ENCODE data around the gene ENPP1. TPM values are rescaled to one million over a fixed set of nuclear protein-coding genes. Genes with fewer than 3 reads are reported as not detected.

Gene ENPP1
- polyA plus RNA-seq, 6 donors from 2014 or later, result 0.33 to 1.3 (median 0.75) TPM; not detected in 1

GRCh38 chr6:131770776-131771175 is 37.0 kb upstream of the ENPP1 start:
- H3K27me3 Mint-ChIP-seq, result peaks cover 25 to 33% (median 33%) of the 10 kb centered on the region in 3 donors
- H3K9me3 Mint-ChIP-seq, result peaks cover 0 to 2% (median 0%) of the 10 kb centered on the region in 7 donors
- peak overlapping the region in 1 of 6 donors; percentile 28 for H3K27ac Mint-ChIP-seq
- DNase-seq (no peak), ATAC-seq (ENCODE audit: low read depth in 2 of 2) (no peak)
- H3K4me3 Mint-ChIP-seq, result no peak overlapping the region
- no peaks in the 10 kb centered on the region for H3K36me3 Mint-ChIP-seq
- peaks cover 0 to 7% (median 0%) of the 10 kb centered on the region in 3 donors for H3K4me1 Mint-ChIP-seq

- ATAC-seq (ENCODE audit: low read depth in 2 of 2) (no peak), DNase-seq (no peak)
- H3K4me3 Mint-ChIP-seq, result no peak overlapping the region
These were observed 34.4 kb upstream of the ENPP1 start for GRCh38 chr6:131773284-131773950.

GRCh38 chr6:131775886-131776285 is 31.9 kb upstream of the ENPP1 start:
- no peak overlapping the region for H3K27ac Mint-ChIP-seq
- ATAC-seq (ENCODE audit: low read depth in 2 of 2), result no peak
- no peak overlapping the region for H3K4me3 Mint-ChIP-seq
- peaks cover 0 to 1% (median 0%) of the 10 kb centered on the region in 7 donors for H3K9me3 Mint-ChIP-seq
- H3K27me3 Mint-ChIP-seq, result peaks cover 8 to 26% (median 11%) of the 10 kb centered on the region in 3 donors
- no peak for DNase-seq
- no peaks in the 10 kb centered on the region for H3K4me1 Mint-ChIP-seq
- no peaks in the 10 kb centered on the region for H3K36me3 Mint-ChIP-seq

More at GRCh38 chr6:131773284-131773950, 34.4 kb upstream of the ENPP1 start:
- peaks cover 0 to 7% (median 0%) of the 10 kb centered on the region in 3 donors for H3K4me1 Mint-ChIP-seq
- H3K9me3 Mint-ChIP-seq, result peaks cover 0 to 2% (median 0%) of the 10 kb centered on the region in 7 donors
- no peak overlapping the region for H3K27ac Mint-ChIP-seq
- H3K36me3 Mint-ChIP-seq, result no peaks in the 10 kb centered on the region
- peaks cover 18 to 32% (median 23%) of the 10 kb centered on the region in 3 donors for H3K27me3 Mint-ChIP-seq

GRCh38 chr6:131776985-131777384 is 30.8 kb upstream of the ENPP1 start:
- Mint-ChIP-seq H3K27me3 (peaks cover 5 to 22% (median 6%) of the 10 kb centered on the region in 3 donors), H3K36me3 (no peaks in the 10 kb centered on the region), H3K4me3 (no peak overlapping the region), H3K27ac (no peak overlapping the region), H3K4me1 (no peaks in the 10 kb centered on the region), H3K9me3 (peaks cover 0 to 2% (median 0%) of the 10 kb centered on the region in 7 donors)
- no peak for ATAC-seq (ENCODE audit: low read depth in 2 of 2)
- no peak for DNase-seq

- no peak overlapping the region for H3K4me3 Mint-ChIP-seq
- H3K4me1 Mint-ChIP-seq, result no peaks in the 10 kb centered on the region
- H3K27me3 Mint-ChIP-seq, result peaks cover 0 to 16% (median 12%) of the 10 kb centered on the region in 3 donors
- H3K36me3 Mint-ChIP-seq, result no peaks in the 10 kb centered on the region
- no peak for DNase-seq
- no peak for ATAC-seq (ENCODE audit: low read depth in 2 of 2)
- H3K9me3 Mint-ChIP-seq, result peaks cover 0 to 2% (median 0%) of the 10 kb centered on the region in 7 donors
- H3K27ac Mint-ChIP-seq, result no peak overlapping the region
These were observed 29.7 kb upstream of the ENPP1 start for GRCh38 chr6:131778169-131778568.

GRCh38 chr6:131779304-131779703 is 28.5 kb upstream of the ENPP1 start:
- H3K9me3 Mint-ChIP-seq, result peaks cover 0 to 2% (median 0%) of the 10 kb centered on the region in 7 donors
- DNase-seq, result no peak
- no peak overlapping the region for H3K4me3 Mint-ChIP-seq
- H3K4me1 Mint-ChIP-seq, result no peaks in the 10 kb centered on the region
- no peak for ATAC-seq (ENCODE audit: low read depth in 2 of 2)
- H3K27me3 Mint-ChIP-seq, result peaks cover 9 to 20% (median 19%) of the 10 kb centered on the region in 3 donors
- no peaks in the 10 kb centered on the region for H3K36me3 Mint-ChIP-seq
- no peak overlapping the region for H3K27ac Mint-ChIP-seq

- ATAC-seq (ENCODE audit: low read depth in 2 of 2), result no peak
- no peak overlapping the region for H3K4me3 Mint-ChIP-seq
- peaks cover 0 to 5% (median 2%) of the 10 kb centered on the region in 7 donors for H3K9me3 Mint-ChIP-seq
- peaks cover 16 to 21% (median 18%) of the 10 kb centered on the region in 3 donors for H3K27me3 Mint-ChIP-seq
- no peaks in the 10 kb centered on the region for H3K4me1 Mint-ChIP-seq
- DNase-seq, result no peak
- H3K27ac Mint-ChIP-seq, result no peak overlapping the region
- H3K36me3 Mint-ChIP-seq, result no peaks in the 10 kb centered on the region
These were observed 27.2 kb upstream of the ENPP1 start for GRCh38 chr6:131780600-131780999.

GRCh38 chr6:131781687-131782086 is 26.1 kb upstream of the ENPP1 start:
- no peaks in the 10 kb centered on the region for H3K4me1 Mint-ChIP-seq
- ATAC-seq (ENCODE audit: low read depth in 2 of 2) (no peak), DNase-seq (no peak)
- peaks cover 0 to 9% (median 2%) of the 10 kb centered on the region in 7 donors for H3K9me3 Mint-ChIP-seq
- no peak overlapping the region for H3K4me3 Mint-ChIP-seq
- H3K27ac Mint-ChIP-seq, result peak overlapping the region in 1 of 6 donors; percentile 0
- no peaks in the 10 kb centered on the region for H3K36me3 Mint-ChIP-seq
- peaks cover 14 to 22% (median 16%) of the 10 kb centered on the region in 3 donors for H3K27me3 Mint-ChIP-seq

- H3K4me3 Mint-ChIP-seq, result no peak overlapping the region
- H3K27me3 Mint-ChIP-seq, result peaks cover 16 to 22% (median 19%) of the 10 kb centered on the region in 3 donors
- DNase-seq, result no peak
- no peaks in the 10 kb centered on the region for H3K4me1 Mint-ChIP-seq
- no peaks in the 10 kb centered on the region for H3K36me3 Mint-ChIP-seq
- peak overlapping the region in 1 of 6 donors; percentile 13 for H3K27ac Mint-ChIP-seq
- ATAC-seq (ENCODE audit: low read depth in 2 of 2), result no peak
- peaks cover 0 to 9% (median 2%) of the 10 kb centered on the region in 7 donors for H3K9me3 Mint-ChIP-seq
These were observed 25.1 kb upstream of the ENPP1 start for GRCh38 chr6:131782764-131783163.

- Mint-ChIP-seq H3K27me3 (peaks cover 13 to 22% (median 19%) of the 10 kb centered on the region in 3 donors), H3K4me3 (no peak overlapping the region), H3K27ac (no peak overlapping the region), H3K9me3 (peaks cover 0 to 9% (median 2%) of the 10 kb centered on the region in 7 donors), H3K36me3 (no peaks in the 10 kb centered on the region), H3K4me1 (no peaks in the 10 kb centered on the region)
- ATAC-seq (ENCODE audit: low read depth in 2 of 2) (no peak), DNase-seq (no peak)
These were observed 23.3 kb upstream of the ENPP1 start for GRCh38 chr6:131784561-131784960.

GRCh38 chr6:131787079-131787478 is 20.7 kb upstream of the ENPP1 start:
- no peaks in the 10 kb centered on the region for H3K4me1 Mint-ChIP-seq
- H3K36me3 Mint-ChIP-seq, result no peaks in the 10 kb centered on the region
- peaks cover 13 to 22% (median 19%) of the 10 kb centered on the region in 3 donors for H3K27me3 Mint-ChIP-seq
- no peak overlapping the region for H3K27ac Mint-ChIP-seq
- ATAC-seq (ENCODE audit: low read depth in 2 of 2) (no peak), DNase-seq (no peak)
- peaks cover 0 to 9% (median 2%) of the 10 kb centered on the region in 7 donors for H3K9me3 Mint-ChIP-seq
- H3K4me3 Mint-ChIP-seq, result no peak overlapping the region

GRCh38 chr6:131787766-131788712 is 19.8 kb upstream of the ENPP1 start:
- H3K27me3 Mint-ChIP-seq, result peaks cover 11 to 22% (median 13%) of the 10 kb centered on the region in 3 donors
- ATAC-seq (ENCODE audit: low read depth in 2 of 2), result no peak

GRCh38 chr6:131789219-131789618 is 18.6 kb upstream of the ENPP1 start:
- peaks cover 9 to 14% (median 9%) of the 10 kb centered on the region in 3 donors for H3K27me3 Mint-ChIP-seq
- no peak overlapping the region for H3K4me3 Mint-ChIP-seq
- DNase-seq (no peak), ATAC-seq (ENCODE audit: low read depth in 2 of 2) (no peak)
- H3K9me3 Mint-ChIP-seq, result peaks cover 0 to 9% (median 2%) of the 10 kb centered on the region in 7 donors
- H3K27ac Mint-ChIP-seq, result no peak overlapping the region
- no peaks in the 10 kb centered on the region for H3K4me1 Mint-ChIP-seq
- no peaks in the 10 kb centered on the region for H3K36me3 Mint-ChIP-seq

More at GRCh38 chr6:131787766-131788712, 19.8 kb upstream of the ENPP1 start:
- Mint-ChIP-seq H3K36me3 (no peaks in the 10 kb centered on the region), H3K4me3 (no peak overlapping the region), H3K4me1 (no peaks in the 10 kb centered on the region), H3K9me3 (peaks cover 0 to 9% (median 2%) of the 10 kb centered on the region in 7 donors), H3K27ac (no peak overlapping the region)
- DNase-seq, result no peak
